Measurements from ENCODE around the gene CDRT15L2. TPM values are rescaled to one million over a fixed set of nuclear protein-coding genes. Genes with fewer than 3 reads are reported as not detected.
"Not testable (repeated sequence)": the region's sequence is repeated elsewhere in the genome, so short reads cannot be mapped to it uniquely, and the experiment has no call there.

Gene CDRT15L2
- total and polyA plus RNA-seq, 4 donors = not detected

DNA sequence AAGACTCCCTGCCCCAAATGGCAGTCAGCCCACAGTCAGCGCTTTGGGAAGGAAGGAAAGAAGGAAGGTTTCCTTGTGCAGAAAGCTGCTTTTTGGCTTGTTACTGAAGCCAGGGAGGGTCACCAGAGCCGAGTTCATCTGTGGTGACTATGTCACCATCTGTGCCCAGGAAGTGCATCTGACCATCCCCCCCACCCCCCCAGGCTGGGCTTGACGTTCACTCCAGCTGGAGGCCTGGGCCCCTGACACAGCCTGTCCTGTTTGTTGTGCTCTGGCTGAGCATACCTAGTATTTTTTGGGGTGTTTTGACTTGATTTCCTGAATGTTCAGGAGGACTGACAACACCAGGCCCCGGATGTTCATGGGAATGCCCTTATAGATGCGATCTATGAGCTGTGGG is 31.6 kb upstream of the CDRT15L2 start:
- WGBS = 68% methylated on average over 3 of the region's 5 CpGs
- H3K36me3 ChIP-seq (ENCODE audit: control insufficient read depth in 4 of 4, insufficient read depth in 3 of 4, low read depth in 1 of 4, low read length in 3 of 4); H3K9ac ChIP-seq (ENCODE audit: low read depth in 1 of 2, low read length in 2 of 2); DNase-seq (ENCODE audit: low spot score); H3K27ac ChIP-seq (ENCODE audit: low read depth in 1 of 2, low read length in 2 of 2); H3K9me3 ChIP-seq (ENCODE audit: control insufficient read depth in 4 of 4, low read length in 3 of 4); H3K27me3 ChIP-seq (ENCODE audit: control insufficient read depth in 4 of 4, insufficient read depth in 4 of 4, low read length in 3 of 4); H3K4me3 ChIP-seq (ENCODE audit: low read depth in 1 of 3, low read length in 3 of 3); H3K4me1 ChIP-seq (ENCODE audit: control insufficient read depth in 4 of 4, insufficient read depth in 4 of 4, low read length in 3 of 4): not testable (repeated sequence)

DNA sequence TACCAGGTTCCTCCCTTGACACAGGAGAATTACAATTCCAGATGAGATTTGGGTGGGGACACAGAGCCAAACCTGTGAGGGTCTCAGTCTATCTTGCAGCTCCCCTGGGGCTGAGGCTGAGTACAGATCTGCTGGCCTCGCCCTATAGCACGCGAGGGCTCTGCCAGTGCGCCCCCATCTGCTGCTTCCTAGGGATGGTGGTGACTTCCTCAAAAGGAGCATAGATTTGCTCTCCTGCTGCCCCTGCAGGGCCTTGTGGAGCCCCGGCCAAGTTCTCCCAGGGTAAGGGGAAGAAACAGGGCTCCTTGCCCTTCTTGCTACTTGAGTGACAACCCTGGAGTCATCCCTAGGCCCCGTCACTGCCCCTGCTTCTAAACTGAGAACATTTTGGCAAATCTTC is 26.6 kb upstream of the CDRT15L2 start:
- H3K27ac ChIP-seq (ENCODE audit: low read depth in 1 of 2, low read length in 2 of 2); H3K4me1 ChIP-seq (ENCODE audit: control insufficient read depth in 4 of 4, insufficient read depth in 4 of 4, low read length in 3 of 4); H3K9me3 ChIP-seq (ENCODE audit: control insufficient read depth in 4 of 4, low read length in 3 of 4); DNase-seq (ENCODE audit: low spot score); H3K4me3 ChIP-seq (ENCODE audit: low read depth in 1 of 3, low read length in 3 of 3); H3K9ac ChIP-seq (ENCODE audit: low read depth in 1 of 2, low read length in 2 of 2); H3K27me3 ChIP-seq (ENCODE audit: control insufficient read depth in 4 of 4, insufficient read depth in 4 of 4, low read length in 3 of 4); H3K36me3 ChIP-seq (ENCODE audit: control insufficient read depth in 4 of 4, insufficient read depth in 3 of 4, low read depth in 1 of 4, low read length in 3 of 4): not testable (repeated sequence)
- WGBS = 89% methylated on average over 6 of the region's 6 CpGs

DNA sequence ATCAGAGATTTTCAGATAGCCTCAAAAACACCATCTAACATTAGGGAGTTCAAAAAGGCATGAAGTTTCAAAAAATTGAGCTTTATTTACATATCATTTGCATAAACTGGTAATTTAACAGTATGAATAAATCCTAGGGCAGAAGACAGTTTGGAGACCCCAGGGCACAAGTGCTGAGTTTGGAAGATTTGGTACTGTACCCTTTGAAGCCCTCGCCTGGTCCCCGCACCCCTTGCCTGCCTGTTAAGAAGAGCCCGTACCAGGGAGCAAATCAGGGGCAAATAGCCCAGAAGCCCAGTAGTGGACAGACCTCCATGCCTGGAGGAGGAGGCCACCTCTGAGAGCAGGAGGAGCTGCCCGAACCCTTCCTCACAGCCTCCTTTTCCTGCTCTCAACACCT is 24.8 kb upstream of the CDRT15L2 start:
- WGBS = 93% methylated on average over 3 of the region's 4 CpGs
- DNase-seq (ENCODE audit: low spot score); H3K27me3 ChIP-seq (ENCODE audit: control insufficient read depth in 4 of 4, insufficient read depth in 4 of 4, low read length in 3 of 4): not testable (repeated sequence)

DNA sequence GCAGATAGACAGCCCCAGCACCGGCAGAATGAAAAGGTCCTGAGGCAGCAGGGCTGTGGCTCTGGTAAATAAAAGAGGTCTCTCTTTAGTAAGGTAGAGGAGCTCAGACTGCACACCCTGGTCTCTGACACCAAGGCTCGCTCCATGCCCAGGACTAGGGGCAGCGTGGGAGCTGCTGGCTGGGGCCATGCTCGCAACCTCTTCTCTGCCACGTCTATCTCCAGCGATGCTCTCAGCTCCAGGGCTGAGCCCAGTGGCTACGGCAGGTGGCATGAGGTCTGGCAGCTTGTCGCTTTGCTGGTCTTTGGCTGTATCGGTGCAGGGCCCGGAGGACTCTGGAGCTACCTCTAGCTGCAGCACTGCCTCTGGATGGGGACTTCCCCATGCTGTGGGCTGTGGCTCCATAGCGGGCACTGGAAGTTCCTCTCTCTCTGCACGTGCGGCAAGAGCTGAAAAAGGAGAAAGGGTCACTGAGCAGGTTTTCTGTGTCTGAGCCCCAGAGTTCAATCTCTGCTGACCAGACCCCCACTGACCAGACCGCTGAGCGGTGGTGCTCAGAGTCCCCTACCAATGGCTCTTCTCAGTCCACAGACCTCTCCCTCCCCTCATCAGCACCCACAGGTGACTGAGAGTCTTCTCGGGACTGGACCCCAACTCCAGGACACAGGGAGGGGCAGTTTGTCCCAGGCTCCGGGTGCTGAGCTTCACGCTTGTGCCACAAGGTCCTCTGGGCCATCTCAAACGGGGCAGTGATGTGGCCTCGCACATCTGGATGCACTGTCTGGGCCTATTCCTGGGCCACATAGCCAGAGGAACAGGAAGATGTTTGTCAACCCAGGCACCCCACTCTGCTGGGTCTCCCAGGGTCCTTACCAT is 24.2 kb upstream of the CDRT15L2 start:
- not testable (repeated sequence) for H3K9ac ChIP-seq (ENCODE audit: low read depth in 1 of 2, low read length in 2 of 2); H3K27me3 ChIP-seq (ENCODE audit: control insufficient read depth in 4 of 4, insufficient read depth in 4 of 4, low read length in 3 of 4); H3K4me1 ChIP-seq (ENCODE audit: control insufficient read depth in 4 of 4, insufficient read depth in 4 of 4, low read length in 3 of 4); H3K27ac ChIP-seq (ENCODE audit: low read depth in 1 of 2, low read length in 2 of 2); H3K9me3 ChIP-seq (ENCODE audit: control insufficient read depth in 4 of 4, low read length in 3 of 4); H3K36me3 ChIP-seq (ENCODE audit: control insufficient read depth in 4 of 4, insufficient read depth in 3 of 4, low read depth in 1 of 4, low read length in 3 of 4); H3K4me3 ChIP-seq (ENCODE audit: low read depth in 1 of 3, low read length in 3 of 3); DNase-seq (ENCODE audit: low spot score)
- 84% methylated on average over 16 of the region's 20 CpGs for WGBS

More for the DNA sequence above, 24.8 kb upstream of the CDRT15L2 start:
- not testable (repeated sequence) for H3K4me3 ChIP-seq (ENCODE audit: low read depth in 1 of 3, low read length in 3 of 3); H3K27ac ChIP-seq (ENCODE audit: low read depth in 1 of 2, low read length in 2 of 2); H3K9me3 ChIP-seq (ENCODE audit: control insufficient read depth in 4 of 4, low read length in 3 of 4); H3K36me3 ChIP-seq (ENCODE audit: control insufficient read depth in 4 of 4, insufficient read depth in 3 of 4, low read depth in 1 of 4, low read length in 3 of 4); H3K4me1 ChIP-seq (ENCODE audit: control insufficient read depth in 4 of 4, insufficient read depth in 4 of 4, low read length in 3 of 4); H3K9ac ChIP-seq (ENCODE audit: low read depth in 1 of 2, low read length in 2 of 2)

DNA sequence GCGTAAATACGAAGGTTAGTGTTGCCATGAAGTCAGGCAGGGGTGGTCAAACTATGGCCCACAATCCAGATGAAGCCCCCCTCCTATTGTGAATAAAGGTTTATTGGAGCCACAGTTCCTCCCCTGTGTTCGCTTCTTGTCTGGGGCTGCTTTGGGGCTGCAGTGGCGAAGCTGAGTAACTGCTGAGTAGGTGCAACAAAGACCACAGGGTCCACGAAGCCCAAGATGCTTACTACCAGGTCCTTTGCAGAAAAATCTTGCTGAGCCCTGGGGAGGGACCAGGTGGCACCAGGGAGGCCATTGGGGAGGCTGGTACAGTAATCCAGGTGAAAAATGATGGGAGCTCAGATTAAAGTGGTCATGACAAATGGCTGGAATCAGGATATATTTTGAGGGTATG is 21.4 kb upstream of the CDRT15L2 start:
- not testable (repeated sequence) for H3K4me1 ChIP-seq (ENCODE audit: control insufficient read depth in 4 of 4, insufficient read depth in 4 of 4, low read length in 3 of 4); H3K36me3 ChIP-seq (ENCODE audit: control insufficient read depth in 4 of 4, insufficient read depth in 3 of 4, low read depth in 1 of 4, low read length in 3 of 4); H3K27ac ChIP-seq (ENCODE audit: low read depth in 1 of 2, low read length in 2 of 2); H3K9ac ChIP-seq (ENCODE audit: low read depth in 1 of 2, low read length in 2 of 2); H3K4me3 ChIP-seq (ENCODE audit: low read depth in 1 of 3, low read length in 3 of 3); H3K27me3 ChIP-seq (ENCODE audit: control insufficient read depth in 4 of 4, insufficient read depth in 4 of 4, low read length in 3 of 4); H3K9me3 ChIP-seq (ENCODE audit: control insufficient read depth in 4 of 4, low read length in 3 of 4); DNase-seq (ENCODE audit: low spot score)
- WGBS = 83% methylated on average over 5 of the region's 5 CpGs

DNA sequence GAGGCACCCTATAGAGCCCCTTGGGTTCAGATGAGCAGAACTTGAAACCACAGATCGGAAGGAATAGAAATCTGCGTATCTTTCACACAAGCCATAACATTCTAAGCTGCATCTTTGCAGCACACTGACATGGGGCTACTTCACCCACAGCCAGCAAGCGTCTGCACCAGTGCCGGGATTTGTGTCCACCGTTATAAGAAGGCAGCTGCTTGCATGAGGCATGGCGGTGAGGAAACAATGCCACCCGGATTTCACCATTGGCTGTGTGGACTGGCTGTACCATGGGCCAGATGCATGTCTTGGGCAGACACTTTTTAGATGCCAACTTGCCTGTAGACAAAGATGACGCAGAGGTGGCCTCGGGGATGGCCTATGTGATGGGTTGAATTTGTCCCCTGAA is 20.5 kb upstream of the CDRT15L2 start:
- H3K4me3 ChIP-seq (ENCODE audit: low read depth in 1 of 3, low read length in 3 of 3) = not testable (repeated sequence)

More for the DNA sequence above, 20.5 kb upstream of the CDRT15L2 start:
- not testable (repeated sequence) for H3K27me3 ChIP-seq (ENCODE audit: control insufficient read depth in 4 of 4, insufficient read depth in 4 of 4, low read length in 3 of 4); H3K36me3 ChIP-seq (ENCODE audit: control insufficient read depth in 4 of 4, insufficient read depth in 3 of 4, low read depth in 1 of 4, low read length in 3 of 4); H3K9ac ChIP-seq (ENCODE audit: low read depth in 1 of 2, low read length in 2 of 2); H3K4me1 ChIP-seq (ENCODE audit: control insufficient read depth in 4 of 4, insufficient read depth in 4 of 4, low read length in 3 of 4); H3K27ac ChIP-seq (ENCODE audit: low read depth in 1 of 2, low read length in 2 of 2); DNase-seq (ENCODE audit: low spot score); H3K9me3 ChIP-seq (ENCODE audit: control insufficient read depth in 4 of 4, low read length in 3 of 4)
- 87% methylated on average over 9 of the region's 9 CpGs for WGBS

Measured in liver (tissue), 9 donors.